GM15510 (cell line): ENCODE data around the gene ASB2.

Experiments used
- POLR2A ChIP-seq: IDR thresholded peaks from 3 replicates; pipeline ENCODE4 v1.6.1; 2011; ENCODE audit warnings: borderline replicate concordance; ENCODE audit not compliant: insufficient read length; ENCODE audit errors: extremely low read depth

The ASB2 gene

DNA sequence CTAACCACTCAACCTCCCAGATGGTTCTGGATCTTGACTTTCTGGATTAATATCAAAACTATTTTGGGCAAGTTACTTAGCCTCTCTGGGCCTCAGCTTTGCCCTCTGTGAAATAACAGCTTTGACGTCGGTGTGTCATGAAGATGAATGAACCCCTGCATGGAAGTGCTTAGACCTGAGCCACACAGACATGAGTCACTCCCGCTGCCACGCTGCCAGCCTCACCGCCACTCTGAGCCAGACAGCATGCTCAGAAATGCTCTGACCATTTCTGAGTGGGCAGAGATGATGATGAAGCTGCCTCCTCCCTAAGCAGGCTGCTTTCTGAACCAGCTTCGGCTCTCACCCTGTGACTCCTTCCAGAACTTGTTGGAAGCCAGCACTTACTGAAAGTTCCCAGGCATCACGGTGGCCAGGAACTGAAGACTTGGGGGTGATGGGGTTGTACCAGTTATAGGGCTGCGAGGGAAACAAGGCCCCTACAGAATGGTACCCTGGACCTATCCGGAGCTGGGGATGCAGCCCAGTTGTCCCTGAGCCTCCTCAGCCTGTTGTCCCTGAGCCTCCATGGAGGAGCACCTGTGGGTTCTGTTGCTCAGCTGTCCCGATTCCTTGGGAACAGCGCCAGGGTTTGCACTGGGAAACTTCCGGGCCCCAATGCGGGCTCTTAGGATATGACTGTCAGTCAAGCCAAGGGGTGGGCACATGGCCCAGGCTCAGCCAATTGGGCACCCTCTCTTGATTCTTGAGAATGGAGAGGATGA lies 18.7 kb upstream of the ASB2 start:
- no peak for TF ChIP-seq POLR2A

DNA sequence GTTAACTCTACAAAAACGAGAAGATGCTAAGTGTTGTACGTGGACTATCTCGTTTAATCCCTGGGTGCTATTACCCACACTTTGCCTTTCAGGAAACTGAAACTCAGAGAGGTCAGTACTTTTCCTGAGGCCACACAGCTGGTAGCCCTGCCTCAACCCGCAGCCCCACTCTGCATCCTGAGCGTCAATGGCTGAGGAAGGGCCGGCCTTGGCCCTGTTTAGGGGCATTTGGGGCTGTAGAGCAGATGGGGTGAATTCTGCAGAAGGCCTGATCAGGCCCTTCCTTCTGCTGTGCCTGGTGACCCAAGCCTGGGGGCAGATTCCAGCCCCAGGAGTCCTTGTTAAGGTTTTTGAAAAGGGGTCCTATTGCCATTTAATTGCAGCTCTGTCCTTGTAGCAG lies 17.0 kb upstream of the ASB2 start:
- TF ChIP-seq POLR2A = no peak

DNA sequence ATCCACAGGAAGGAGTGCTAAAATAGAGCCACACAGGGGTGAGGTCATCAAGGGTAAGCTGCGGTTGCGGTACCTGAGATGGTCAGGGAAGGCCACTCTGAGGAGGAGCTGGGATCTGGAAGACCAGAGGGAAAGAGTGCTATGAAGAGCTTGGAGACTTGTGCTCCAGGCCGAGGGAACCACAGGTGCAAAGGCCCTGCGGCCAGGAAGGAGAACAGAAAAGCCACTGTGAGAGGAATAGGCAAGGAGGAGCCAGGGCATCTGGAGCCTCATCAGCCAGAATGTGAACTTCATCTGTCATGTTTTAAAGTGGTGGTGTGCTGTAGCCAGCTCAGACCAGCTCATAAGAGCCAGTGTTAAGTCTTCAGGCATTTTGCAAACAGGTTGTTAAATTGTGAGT lies 15.3 kb upstream of the ASB2 start:
- no peak for TF ChIP-seq POLR2A

DNA sequence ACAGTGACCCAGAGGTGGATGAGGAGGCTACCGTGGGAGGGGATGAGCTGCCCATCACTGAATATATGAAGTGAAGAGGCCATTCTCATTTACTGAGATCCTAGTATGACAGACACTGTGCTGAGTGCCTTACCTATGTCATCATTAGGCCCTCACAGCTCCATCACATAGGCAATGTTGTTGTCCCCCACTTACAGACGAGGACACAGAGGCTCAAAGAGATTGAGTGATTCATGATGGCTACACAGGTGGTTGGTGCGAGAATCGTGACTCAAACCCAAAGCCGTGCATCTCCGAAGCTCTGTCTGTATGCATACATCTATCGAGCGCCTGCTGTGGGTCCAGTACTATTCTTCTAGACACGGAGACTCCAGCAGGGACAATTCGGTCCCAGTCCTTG lies 14.8 kb upstream of the ASB2 start:
- TF ChIP-seq POLR2A = no peak

DNA sequence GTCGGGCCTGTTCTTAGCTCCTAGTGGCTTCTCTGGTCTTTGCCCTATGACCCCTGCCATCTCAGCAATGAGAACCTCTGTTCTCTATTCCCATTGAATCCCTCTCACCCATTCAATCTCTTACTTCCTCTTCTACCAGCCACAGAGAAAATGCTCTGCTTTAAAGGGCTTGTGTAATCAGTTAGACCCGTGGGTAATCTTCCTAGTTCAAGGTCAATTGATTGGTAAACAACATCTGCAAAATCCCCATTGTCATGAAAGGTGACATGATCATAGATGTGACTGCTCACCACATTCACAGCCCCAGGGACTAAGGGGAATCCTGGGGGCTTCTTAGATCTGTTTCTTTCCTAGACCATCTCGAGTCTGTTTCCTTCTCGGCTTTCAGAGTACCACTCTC lies 13.6 kb upstream of the ASB2 start:
- no peak for TF ChIP-seq POLR2A

DNA sequence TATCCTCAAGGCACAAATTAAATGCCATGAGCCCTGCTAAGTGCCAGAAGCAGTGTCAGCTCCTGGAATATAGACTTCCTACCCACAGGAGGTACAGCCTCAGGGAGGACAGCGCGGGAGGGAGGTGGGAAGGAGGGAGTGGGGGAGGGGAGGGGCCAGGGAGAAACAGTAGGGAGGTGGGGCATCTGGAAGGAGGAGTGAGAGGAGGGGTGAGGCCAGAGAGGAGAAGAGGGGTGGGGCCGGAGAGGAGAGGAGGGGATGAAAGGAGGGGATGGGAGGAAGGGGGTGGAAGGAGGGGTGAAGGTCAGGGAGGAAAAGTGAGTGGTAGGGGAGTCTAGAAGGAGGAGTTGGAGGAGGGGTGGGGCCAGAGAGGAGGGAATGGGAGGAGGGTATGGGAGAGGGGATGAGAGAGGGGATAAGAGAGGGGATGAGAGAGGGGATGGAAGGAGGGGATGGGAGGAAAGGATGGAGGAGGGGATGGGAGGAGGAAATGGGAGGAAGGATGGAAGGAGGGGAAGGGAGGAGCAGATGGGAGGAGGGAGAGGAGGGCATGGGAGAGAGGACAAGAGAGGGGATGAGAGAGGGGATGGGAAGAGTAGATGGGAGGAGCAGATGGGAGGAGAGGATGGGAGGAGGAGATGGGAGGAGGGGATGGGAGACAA lies 11.6 kb upstream of the ASB2 start:
- no peak for TF ChIP-seq POLR2A

DNA sequence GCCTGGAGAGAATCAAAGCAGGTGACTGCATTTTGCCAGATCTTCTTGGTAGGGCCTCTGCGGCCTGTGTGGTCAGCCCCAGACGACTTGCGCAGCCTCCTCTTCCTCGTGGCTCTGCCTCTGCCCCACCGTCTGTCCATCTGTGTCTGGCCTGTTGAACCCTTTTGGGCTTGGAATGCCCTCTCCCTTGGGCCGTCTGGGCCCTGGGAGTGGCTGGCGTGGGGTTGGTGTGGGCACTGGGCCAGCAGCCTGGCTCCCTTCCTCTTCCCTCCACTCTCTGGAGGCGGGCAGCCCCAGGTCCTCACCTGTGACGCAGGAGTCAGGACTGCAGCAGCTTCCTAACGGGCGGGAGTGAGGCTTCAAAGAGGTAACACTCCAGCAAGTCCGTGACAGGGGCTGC lies 11.0 kb upstream of the ASB2 start:
- TF ChIP-seq POLR2A = no peak

DNA sequence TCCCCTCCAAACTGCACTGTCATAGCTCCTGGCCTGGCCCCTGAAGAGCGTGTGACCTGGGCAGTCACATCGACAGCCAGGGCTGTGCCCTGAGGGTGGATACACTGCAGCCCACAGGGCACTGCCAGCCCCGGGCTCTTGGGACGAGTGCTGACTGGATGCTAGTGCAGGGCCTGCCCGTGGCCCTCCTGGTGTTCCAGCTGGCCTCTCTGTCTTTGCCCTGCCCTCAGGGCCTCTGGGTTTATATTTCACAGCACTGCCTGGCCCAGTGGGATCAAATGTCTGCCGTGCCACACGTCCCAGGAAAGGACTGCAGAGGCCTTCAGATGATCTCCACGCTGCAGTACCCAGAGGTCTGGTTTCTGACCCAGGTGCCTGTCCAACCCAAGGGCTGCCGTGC lies 10.6 kb upstream of the ASB2 start:
- no peak for TF ChIP-seq POLR2A

DNA sequence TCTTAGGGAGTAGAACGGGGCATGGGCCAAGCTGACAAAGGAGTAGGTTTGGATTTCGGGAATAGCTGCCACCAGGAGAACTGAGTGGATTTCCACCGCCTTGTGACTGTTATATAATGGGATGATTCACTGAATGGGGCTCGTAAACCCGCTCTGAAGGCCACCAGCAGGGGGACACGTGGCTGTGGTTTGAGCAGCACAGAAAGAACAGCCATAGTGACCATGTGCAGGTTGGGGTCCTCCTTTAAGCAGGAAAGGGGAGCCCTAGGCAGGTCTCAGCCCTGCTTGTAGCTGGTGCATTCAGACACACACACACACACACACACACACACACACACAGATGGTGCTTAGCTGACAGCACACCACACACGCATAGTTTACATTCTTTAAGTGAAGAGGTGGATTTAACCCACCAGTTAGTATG lies 8.6 kb upstream of the ASB2 start:
- no peak for TF ChIP-seq POLR2A

DNA sequence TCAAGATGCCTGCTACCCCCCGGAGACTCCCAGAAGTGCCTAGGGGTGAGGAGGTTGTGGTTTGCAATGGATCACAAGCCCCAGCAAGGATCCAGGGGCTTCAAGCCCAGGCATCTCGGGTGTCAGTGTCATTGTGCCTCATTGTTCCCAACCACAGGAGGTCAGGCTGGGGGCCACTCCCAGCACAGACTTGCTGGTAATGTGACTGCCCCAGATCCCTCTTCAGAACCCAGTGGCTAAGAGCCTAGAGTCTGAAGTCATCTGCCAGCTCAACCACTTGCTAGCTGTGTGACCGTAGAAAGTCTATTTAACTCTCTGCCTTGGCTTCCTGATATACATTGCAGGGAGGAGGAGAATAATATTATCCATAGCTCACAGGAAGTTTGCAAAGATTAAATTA lies 7.7 kb upstream of the ASB2 start:
- no peak for TF ChIP-seq POLR2A

DNA sequence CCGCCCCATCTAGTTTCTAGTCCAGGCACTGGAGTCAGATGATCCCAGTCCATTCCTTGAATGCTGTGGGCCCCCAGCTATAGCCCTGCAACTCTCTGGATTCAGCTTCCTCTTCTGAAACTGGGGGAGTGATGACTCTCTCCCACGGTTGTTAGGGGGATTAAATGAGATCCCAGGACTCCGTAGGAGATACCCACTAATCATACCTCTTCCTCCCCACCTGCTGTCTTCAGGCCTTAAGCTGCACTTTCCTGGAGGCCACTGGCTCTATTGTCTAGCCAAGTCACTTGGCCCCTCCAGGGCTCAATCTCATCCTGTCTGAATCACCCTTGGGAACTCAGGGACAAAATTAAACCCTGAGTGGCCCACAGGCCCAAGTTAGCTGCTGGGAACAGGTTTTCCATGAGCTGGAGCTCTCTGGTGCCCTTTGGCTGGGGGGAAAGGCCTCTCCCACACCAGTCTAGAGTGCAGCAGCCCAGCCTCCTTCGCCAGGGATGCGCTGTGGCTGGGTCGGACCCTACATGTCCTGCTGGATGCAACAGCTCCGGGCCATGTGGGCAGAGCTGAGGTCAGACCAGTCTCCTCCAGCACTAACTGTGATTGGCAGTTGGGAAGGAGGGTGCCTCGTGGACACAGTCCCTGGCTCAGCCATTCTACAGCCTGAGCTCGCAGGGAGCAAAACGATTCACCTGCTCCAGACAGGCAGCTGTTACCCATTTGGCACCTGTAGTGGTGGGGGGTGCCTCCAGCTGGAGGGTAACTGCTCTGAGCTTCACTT lies 6.0 kb upstream of the ASB2 start:
- no peak for TF ChIP-seq POLR2A

DNA sequence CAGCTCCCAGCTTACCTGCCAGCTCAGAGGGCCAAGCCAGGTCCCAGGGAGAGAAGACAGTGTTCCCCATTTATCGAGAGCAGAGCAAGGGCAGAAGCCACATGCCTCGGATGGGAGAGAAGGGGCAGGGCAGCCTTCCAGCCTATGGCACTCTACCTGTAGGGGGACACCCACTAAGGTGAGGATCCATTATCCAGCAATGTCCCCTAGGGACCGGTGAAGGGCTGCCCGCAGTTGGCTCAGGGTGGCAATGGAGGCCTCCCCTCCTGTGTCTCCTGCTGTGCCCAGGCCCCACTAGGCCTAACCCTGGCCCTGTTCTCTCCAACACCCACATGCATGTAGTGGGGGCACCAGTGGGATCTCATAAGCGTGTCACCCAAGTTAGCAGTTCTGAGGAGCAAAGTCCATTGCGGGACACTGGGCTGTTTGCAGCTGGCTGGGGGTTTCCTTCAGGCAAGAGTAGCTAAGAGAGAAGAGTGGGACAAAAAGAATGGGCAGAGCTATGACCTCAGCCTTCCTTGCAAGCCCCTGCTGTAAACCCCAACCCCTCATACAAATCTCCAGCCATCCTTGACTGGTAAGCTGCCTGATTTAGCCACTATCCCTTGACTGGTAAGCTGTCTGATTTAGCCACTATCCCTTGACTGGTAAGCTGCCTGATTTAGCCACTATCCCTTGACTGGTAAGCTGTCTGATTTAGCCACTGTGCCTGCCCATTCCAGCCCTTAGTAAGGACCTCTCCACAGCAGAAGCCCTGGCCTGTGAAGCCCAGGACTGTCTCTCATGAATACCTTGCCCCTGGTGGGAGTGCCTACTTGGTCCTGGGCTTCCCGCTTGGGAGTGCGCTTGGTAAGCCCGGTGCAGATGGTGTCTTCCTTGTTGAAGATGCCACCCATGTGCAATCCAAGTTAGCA lies 5.2 kb upstream of the ASB2 start:
- TF ChIP-seq POLR2A = no peak

DNA sequence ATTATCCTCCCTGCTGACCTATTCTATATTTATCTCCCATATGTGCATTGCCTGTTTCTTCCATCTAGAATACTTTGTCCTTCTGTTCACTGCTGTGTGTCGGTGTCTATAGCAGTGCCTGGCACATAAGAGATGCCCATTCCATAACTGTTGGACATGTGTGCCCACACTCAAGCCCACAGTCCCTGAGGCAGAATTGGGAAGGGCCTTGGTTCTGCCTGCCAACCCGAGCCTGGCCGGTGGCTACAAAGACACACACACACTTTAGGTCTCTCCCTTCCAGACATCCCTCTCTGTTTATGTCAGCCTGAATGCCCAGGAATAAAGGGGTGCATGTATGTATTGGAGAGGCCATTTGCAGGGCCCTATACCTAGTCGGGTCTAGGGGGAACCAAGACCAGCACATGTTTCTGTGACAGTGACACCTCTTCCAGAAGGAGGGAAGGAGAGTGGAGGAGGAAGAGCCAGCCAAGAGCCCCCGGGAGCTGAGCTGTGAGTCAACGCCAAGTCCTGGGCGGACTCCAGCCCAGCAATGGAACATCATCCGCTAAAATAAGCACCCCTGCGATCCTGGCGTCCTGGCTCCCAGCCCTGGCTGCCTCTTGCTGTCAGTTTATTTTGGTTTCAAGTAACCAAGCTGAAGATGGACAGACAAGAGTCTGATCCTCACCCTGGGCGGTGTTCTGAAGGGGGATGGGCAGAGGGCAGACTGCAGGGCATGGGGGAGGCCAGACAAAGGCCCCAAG lies 4.3 kb upstream of the ASB2 start:
- TF ChIP-seq POLR2A = no peak

DNA sequence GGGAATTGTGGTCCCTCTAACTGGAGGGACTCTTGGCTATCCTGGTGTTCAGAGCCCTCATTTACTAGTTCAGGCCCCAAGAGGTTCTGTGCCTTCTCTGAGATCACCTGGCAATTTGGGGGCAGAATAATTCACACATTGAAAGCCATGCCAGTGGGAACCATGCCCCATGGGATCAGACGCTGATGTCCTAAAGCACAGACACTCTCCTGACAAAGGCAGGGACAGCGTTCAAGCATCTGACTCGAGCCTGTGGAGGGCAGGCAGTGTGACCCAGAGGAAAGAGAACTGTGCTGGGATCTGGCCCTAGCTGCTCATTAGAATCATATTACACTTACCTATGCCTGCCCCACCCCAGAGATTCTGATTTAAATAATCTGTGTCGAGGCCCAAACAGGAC lies 2.4 kb upstream of the ASB2 start:
- TF ChIP-seq POLR2A = no peak
